ENCODE data around the gene SLC25A29. TPM values are rescaled to one million over a fixed set of nuclear protein-coding genes. Genes with fewer than 3 reads are reported as not detected.
"Not testable (repeated sequence)": the region's sequence is repeated elsewhere in the genome, so short reads cannot be mapped to it uniquely, and the experiment has no call there.

The SLC25A29 gene
- polyA plus RNA-seq, 4 donors = 8.3 to 32.7 (median 14.8) TPM

DNA sequence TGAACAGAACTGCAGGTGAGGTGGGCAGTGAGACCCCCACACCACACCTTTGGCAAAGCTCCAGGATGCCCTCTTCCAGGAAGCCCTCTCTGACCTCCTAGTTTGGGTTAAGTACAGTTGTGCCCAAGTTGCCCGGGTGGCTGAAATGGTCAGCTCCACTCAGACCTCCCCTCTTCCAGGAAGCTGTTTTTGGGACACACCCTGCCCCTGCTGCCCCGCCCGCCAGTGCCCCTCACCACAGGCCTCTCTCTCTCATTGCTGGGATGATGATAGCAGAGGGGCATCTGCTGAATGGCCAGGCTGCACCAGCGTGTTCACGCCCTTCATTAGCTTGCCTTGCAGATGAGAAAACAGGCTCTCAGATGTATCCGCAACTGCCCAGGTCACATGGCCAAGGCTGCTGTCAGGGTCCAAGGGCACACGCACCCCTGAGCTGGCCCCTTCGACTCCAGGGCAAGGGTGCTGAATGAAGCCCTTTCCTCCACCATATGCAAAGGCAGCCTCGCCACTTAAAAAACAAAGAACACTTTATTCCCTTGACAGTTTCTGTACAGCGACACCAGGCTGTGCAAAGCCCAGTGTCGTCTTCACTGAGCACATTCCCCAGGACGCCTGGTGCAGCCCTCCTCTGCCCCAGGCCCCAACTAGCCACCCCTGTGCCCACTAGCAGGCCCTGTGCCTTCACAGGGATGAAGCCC, 15.5 kb downstream of the SLC25A29 start:
- 83 to 92% (median 89%) methylated on average over 11 to 12 of the region's 12 CpGs for WGBS, 3 donors
- FAIRE-seq (no peak), DNase-seq (peak in 1 of 2 donors; percentile 28)
- Histone ChIP-seq H3K9me3 (ENCODE audit: control insufficient read depth in 2 of 2, insufficient read depth in 1 of 2, low read depth in 1 of 2, low read length in 1 of 2) (no peaks in the 10 kb centered on the region), H3K4me3 (ENCODE audit: low read depth in 1 of 3, low read length in 3 of 3) (no peak overlapping the region), H3K27me3 (ENCODE audit: control insufficient read depth in 3 of 3, insufficient read depth in 3 of 3, low read length in 3 of 3) (no peaks in the 10 kb centered on the region), H3K36me3 (ENCODE audit: control insufficient read depth in 3 of 3, insufficient read depth in 2 of 3, low read depth in 1 of 3, low read length in 3 of 3) (peaks cover 0 to 36% (median 2%) of the 10 kb centered on the region in 3 donors), H3K27ac (ENCODE audit: low read depth in 1 of 3, low read length in 2 of 3) (no peak overlapping the region), H3K4me1 (ENCODE audit: control insufficient read depth in 3 of 3, insufficient read depth in 2 of 3, low read depth in 1 of 3, low read length in 2 of 3) (peaks cover 0 to 20% (median 0%) of the 10 kb centered on the region in 3 donors)

GRCh38 chr14:100289916-100290606, 16.2 kb downstream of the SLC25A29 start:
- H3K4me1 ChIP-seq (ENCODE audit: control insufficient read depth in 3 of 3, insufficient read depth in 2 of 3, low read depth in 1 of 3, low read length in 2 of 3) = peaks cover 0 to 21% (median 0%) of the 10 kb centered on the region in 3 donors
- H3K36me3 ChIP-seq (ENCODE audit: control insufficient read depth in 3 of 3, insufficient read depth in 2 of 3, low read depth in 1 of 3, low read length in 3 of 3) = peaks cover 0 to 34% (median 2%) of the 10 kb centered on the region in 3 donors
- H3K27me3 ChIP-seq (ENCODE audit: control insufficient read depth in 3 of 3, insufficient read depth in 3 of 3, low read length in 3 of 3) = no peaks in the 10 kb centered on the region
- H3K4me3 ChIP-seq (ENCODE audit: low read depth in 1 of 3, low read length in 3 of 3) = no peak overlapping the region
- no peak overlapping the region for H3K27ac ChIP-seq (ENCODE audit: low read depth in 1 of 3, low read length in 2 of 3)
- FAIRE-seq = no peak
- H3K9me3 ChIP-seq (ENCODE audit: control insufficient read depth in 2 of 2, insufficient read depth in 1 of 2, low read depth in 1 of 2, low read length in 1 of 2) = no peaks in the 10 kb centered on the region
- 76 to 86% (median 81%) methylated on average over 9 of the region's 9 CpGs for WGBS, 3 donors
- no peak for DNase-seq

GRCh38 chr14:100288382-100289185, 17.7 kb downstream of the SLC25A29 start:
- FAIRE-seq = no peak
- Histone ChIP-seq H3K4me3 (ENCODE audit: low read depth in 1 of 3, low read length in 3 of 3) (no peak overlapping the region), H3K27me3 (ENCODE audit: control insufficient read depth in 3 of 3, insufficient read depth in 3 of 3, low read length in 3 of 3) (no peaks in the 10 kb centered on the region), H3K36me3 (ENCODE audit: control insufficient read depth in 3 of 3, insufficient read depth in 2 of 3, low read depth in 1 of 3, low read length in 3 of 3) (peaks cover 0 to 31% (median 2%) of the 10 kb centered on the region in 3 donors), H3K4me1 (ENCODE audit: control insufficient read depth in 3 of 3, insufficient read depth in 2 of 3, low read depth in 1 of 3, low read length in 2 of 3) (peaks cover 0 to 29% (median 0%) of the 10 kb centered on the region in 3 donors), H3K27ac (ENCODE audit: low read depth in 1 of 3, low read length in 2 of 3) (no peak overlapping the region), H3K9me3 (ENCODE audit: control insufficient read depth in 2 of 2, insufficient read depth in 1 of 2, low read depth in 1 of 2, low read length in 1 of 2) (no peaks in the 10 kb centered on the region)
- WGBS, 3 donors = 80 to 87% (median 85%) methylated on average over 11 to 12 of the region's 12 CpGs
- DNase-seq = no peak

DNA sequence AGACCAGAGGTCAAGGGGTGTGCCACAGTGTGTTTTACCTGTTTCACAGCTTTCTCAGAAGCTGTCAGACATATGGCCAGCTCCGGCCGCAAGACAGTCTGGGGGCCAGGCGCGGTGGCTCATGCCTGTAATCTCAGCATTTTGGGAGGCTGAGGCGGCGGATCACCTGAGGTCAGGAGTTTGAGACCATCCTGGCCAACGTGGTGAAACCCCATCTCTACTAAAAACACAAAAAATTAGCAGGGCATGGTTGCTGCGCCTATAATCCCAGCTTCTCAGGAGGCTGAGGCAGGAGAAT, 18.3 kb downstream of the SLC25A29 start:
- not testable (repeated sequence) for DNase-seq; H3K27me3 ChIP-seq (ENCODE audit: control insufficient read depth in 3 of 3, insufficient read depth in 3 of 3, low read length in 3 of 3); H3K9me3 ChIP-seq (ENCODE audit: control insufficient read depth in 2 of 2, insufficient read depth in 1 of 2, low read depth in 1 of 2, low read length in 1 of 2); H3K4me3 ChIP-seq (ENCODE audit: low read depth in 1 of 3, low read length in 3 of 3); H3K27ac ChIP-seq (ENCODE audit: low read depth in 1 of 3, low read length in 2 of 3); FAIRE-seq
- Histone ChIP-seq H3K36me3 (ENCODE audit: control insufficient read depth in 3 of 3, insufficient read depth in 2 of 3, low read depth in 1 of 3, low read length in 3 of 3) (peaks cover 0 to 35% (median 2%) of the 10 kb centered on the region in 3 donors), H3K4me1 (ENCODE audit: control insufficient read depth in 3 of 3, insufficient read depth in 2 of 3, low read depth in 1 of 3, low read length in 2 of 3) (peaks cover 0 to 29% (median 0%) of the 10 kb centered on the region in 3 donors)
- 80 to 89% (median 84%) methylated on average over 8 of the region's 8 CpGs for WGBS, 3 donors

DNA sequence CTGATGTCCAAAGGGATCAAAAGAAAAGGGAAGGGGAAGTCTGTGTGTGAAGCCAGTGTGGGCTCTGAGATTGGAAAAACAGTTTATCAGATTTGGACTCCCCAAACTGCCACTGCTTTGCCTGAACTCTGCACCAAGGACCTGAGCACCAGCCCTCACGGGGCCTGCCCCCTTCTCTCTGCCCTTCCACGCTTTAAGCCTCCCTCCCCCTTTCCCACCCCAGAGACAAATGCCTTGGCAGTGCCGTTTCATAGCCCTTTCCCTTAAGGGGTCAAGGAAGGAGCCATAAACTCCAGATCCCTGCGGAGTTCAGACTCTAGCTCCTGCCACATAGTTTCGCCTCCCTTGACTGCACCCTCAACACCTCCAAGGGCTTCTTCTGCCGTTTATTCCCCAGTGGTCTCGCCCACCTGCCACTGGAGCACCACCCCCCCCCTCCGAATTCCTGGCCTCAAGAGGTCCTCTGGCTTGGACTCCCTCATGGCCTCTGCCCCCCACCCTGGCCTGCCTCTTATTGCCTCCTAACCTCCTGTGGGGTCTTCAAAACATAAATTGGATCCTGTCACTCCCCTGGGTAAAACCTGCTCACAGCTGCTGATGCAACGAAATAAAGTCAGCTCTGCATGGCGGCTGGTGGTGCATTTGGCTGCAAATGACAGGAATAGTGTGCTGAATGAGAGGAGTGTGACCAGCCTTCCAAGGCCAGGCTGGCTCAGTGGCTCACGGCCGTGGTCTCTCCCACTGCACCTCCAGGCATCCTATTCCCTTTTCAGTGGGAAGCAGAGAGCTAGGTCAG, 18.8 kb downstream of the SLC25A29 start:
- Histone ChIP-seq H3K27me3 (ENCODE audit: control insufficient read depth in 3 of 3, insufficient read depth in 3 of 3, low read length in 3 of 3) (no peaks in the 10 kb centered on the region), H3K9me3 (ENCODE audit: control insufficient read depth in 2 of 2, insufficient read depth in 1 of 2, low read depth in 1 of 2, low read length in 1 of 2) (no peaks in the 10 kb centered on the region), H3K4me3 (ENCODE audit: low read depth in 1 of 3, low read length in 3 of 3) (no peak overlapping the region), H3K36me3 (ENCODE audit: control insufficient read depth in 3 of 3, insufficient read depth in 2 of 3, low read depth in 1 of 3, low read length in 3 of 3) (peaks cover 0 to 35% (median 2%) of the 10 kb centered on the region in 3 donors), H3K27ac (ENCODE audit: low read depth in 1 of 3, low read length in 2 of 3) (no peak overlapping the region), H3K4me1 (ENCODE audit: control insufficient read depth in 3 of 3, insufficient read depth in 2 of 3, low read depth in 1 of 3, low read length in 2 of 3) (peaks cover 0 to 29% (median 0%) of the 10 kb centered on the region in 3 donors)
- DNase-seq (no peak), FAIRE-seq (no peak)
- 68 to 75% (median 73%) methylated on average over 12 of the region's 12 CpGs for WGBS, 3 donors

GRCh38 chr14:100286484-100287191, 19.6 kb downstream of the SLC25A29 start:
- DNase-seq (no peak), FAIRE-seq (no peak)
- no peak overlapping the region for H3K27ac ChIP-seq (ENCODE audit: low read depth in 1 of 3, low read length in 2 of 3)
- peaks cover 0 to 29% (median 0%) of the 10 kb centered on the region in 3 donors for H3K4me1 ChIP-seq (ENCODE audit: control insufficient read depth in 3 of 3, insufficient read depth in 2 of 3, low read depth in 1 of 3, low read length in 2 of 3)
- 61 to 74% (median 69%) methylated on average over 7 to 10 of the region's 10 CpGs for WGBS, 3 donors
- H3K27me3 ChIP-seq (ENCODE audit: control insufficient read depth in 3 of 3, insufficient read depth in 3 of 3, low read length in 3 of 3) = no peaks in the 10 kb centered on the region
- no peaks in the 10 kb centered on the region for H3K9me3 ChIP-seq (ENCODE audit: control insufficient read depth in 2 of 2, insufficient read depth in 1 of 2, low read depth in 1 of 2, low read length in 1 of 2)
- H3K36me3 ChIP-seq (ENCODE audit: control insufficient read depth in 3 of 3, insufficient read depth in 2 of 3, low read depth in 1 of 3, low read length in 3 of 3) = peaks cover 0 to 34% (median 0%) of the 10 kb centered on the region in 3 donors
- no peak overlapping the region for H3K4me3 ChIP-seq (ENCODE audit: low read depth in 1 of 3, low read length in 3 of 3)

DNA sequence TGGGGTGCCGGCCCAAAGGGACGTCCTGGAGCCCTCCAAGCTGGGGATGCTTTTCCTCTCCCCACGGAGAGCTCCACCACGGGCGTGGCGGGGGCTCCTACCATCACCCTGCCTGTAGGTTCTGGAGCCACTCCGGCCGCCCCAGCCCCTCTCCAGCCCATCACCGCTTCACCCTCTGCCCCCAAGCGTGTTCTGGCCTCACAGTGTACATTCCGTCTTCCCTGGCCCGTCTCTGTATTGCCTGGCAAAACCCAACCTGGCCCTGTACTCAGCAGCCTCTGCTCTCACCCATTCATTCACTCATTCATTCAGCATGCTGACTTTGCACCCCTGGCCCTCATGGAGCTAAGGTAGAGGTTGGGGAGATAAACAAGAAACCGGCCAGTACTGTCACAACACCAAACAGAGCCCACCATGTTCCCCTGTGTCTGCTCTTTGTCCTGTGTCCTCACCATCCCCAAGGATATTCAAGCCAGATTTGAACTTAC, 20.3 kb downstream of the SLC25A29 start:
- peak overlapping the region in 2 of 3 donors; percentile 61 to 81 for H3K4me3 ChIP-seq (ENCODE audit: low read depth in 1 of 3, low read length in 3 of 3)
- H3K36me3 ChIP-seq (ENCODE audit: control insufficient read depth in 3 of 3, insufficient read depth in 2 of 3, low read depth in 1 of 3, low read length in 3 of 3) = peaks cover 0 to 34% (median 0%) of the 10 kb centered on the region in 3 donors
- peaks cover 0 to 25% (median 0%) of the 10 kb centered on the region in 3 donors for H3K4me1 ChIP-seq (ENCODE audit: control insufficient read depth in 3 of 3, insufficient read depth in 2 of 3, low read depth in 1 of 3, low read length in 2 of 3)
- H3K9me3 ChIP-seq (ENCODE audit: control insufficient read depth in 2 of 2, insufficient read depth in 1 of 2, low read depth in 1 of 2, low read length in 1 of 2) = no peaks in the 10 kb centered on the region
- H3K27me3 ChIP-seq (ENCODE audit: control insufficient read depth in 3 of 3, insufficient read depth in 3 of 3, low read length in 3 of 3) = no peaks in the 10 kb centered on the region
- FAIRE-seq (no peak), DNase-seq (no peak)
- peak overlapping the region in 2 of 3 donors; percentile 83 to 86 for H3K27ac ChIP-seq (ENCODE audit: low read depth in 1 of 3, low read length in 2 of 3)
- WGBS, 3 donors = 21 to 38% (median 34%) methylated on average over 4 to 13 of the region's 13 CpGs

Measured in small intestine (tissue), 7 donors.